B cell (primary cell): Measurements from ENCODE around the gene KCND3.

Source experiments
- EZH2 ChIP-seq: IDR thresholded peaks from 2 replicates; pipeline ENCODE4 v1.6.1; 2012; ENCODE audit warnings: borderline replicate concordance, low read depth, mild to moderate bottlenecking, moderate library complexity, low read length; ENCODE audit not compliant: insufficient read depth, poor library complexity, severe bottlenecking
- TF ChIP-seq, protein P1 (sequence below): fragments of 200-600 bp; IDR thresholded peaks from one replicate; pipeline ENCODE4 v1.8.0; 2022; ENCODE audit warnings: antibody characterized with exemption, mild to moderate bottlenecking

DNA sequence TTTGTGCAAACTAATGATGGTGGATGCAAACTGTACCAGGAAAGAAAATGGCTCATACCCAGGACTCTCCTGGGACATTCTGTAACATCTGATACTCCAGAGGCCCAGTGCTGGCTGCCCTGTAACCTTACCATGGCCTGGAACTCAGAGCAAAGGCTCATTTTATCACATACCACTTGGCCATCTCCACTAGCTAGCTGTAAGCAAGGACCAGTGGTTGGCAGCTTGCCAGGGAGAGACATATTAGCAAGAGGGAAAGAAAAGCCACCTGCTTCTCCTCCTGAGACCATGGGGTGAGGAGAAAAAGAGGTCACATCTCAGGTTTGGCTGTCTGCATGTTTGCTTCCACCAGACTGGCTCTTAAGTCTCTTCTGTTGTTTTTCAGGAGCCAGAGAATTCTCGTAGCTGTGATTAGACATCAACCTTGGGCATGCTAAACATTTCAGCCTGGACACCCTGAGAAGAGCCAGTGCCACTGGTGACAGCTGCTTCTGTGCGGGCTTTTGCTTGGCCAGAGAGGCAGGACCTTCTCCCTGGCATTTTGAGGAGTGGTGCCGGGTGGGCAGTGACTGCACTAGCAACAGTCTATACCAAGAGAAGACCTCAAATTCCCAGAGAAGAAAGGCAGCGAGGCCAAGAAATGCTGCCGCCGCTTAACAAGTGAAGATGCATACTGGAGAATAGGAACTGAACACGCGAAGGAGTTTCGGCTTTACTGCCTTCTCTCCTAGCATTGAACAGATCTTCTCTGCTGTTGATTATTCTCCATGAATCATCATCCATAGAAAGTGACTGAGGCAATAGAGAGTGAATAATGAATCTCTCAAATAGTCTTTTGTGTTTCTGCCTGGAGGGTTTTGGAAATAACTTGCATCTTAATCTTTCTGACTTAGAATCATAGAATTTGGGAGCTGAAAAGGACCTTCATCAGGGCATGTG, 243.5 kb downstream of the KCND3 start:
- TF ChIP-seq, protein P1, sequence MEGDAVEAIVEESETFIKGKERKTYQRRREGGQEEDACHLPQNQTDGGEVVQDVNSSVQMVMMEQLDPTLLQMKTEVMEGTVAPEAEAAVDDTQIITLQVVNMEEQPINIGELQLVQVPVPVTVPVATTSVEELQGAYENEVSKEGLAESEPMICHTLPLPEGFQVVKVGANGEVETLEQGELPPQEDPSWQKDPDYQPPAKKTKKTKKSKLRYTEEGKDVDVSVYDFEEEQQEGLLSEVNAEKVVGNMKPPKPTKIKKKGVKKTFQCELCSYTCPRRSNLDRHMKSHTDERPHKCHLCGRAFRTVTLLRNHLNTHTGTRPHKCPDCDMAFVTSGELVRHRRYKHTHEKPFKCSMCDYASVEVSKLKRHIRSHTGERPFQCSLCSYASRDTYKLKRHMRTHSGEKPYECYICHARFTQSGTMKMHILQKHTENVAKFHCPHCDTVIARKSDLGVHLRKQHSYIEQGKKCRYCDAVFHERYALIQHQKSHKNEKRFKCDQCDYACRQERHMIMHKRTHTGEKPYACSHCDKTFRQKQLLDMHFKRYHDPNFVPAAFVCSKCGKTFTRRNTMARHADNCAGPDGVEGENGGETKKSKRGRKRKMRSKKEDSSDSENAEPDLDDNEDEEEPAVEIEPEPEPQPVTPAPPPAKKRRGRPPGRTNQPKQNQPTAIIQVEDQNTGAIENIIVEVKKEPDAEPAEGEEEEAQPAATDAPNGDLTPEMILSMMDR: no peak
- no peak for TF ChIP-seq EZH2
